HEK293 (cell line): ENCODE measurements around the gene ATPAF2.

ENCODE experiments used
- CTCF ChIA-PET: fragments of 350-600 bp; formaldehyde crosslinking; extraction: SDS; loops from one replicate; lab custom pipeline; 2021; ENCODE audit warnings: antibody characterized with exemption; lab: Yijun Ruan, JAX
- POLR2A ChIA-PET: fragments of 300-600 bp; formaldehyde crosslinking; extraction: SDS; loops from one replicate; lab custom pipeline; 2020; ENCODE audit warnings: antibody characterized with exemption, inconsistent platforms; lab: Yijun Ruan, JAX
- H3K27ac ChIP-seq: fragments of 200-500 bp; sonication (Bioruptor generic); 2 replicates; pipeline ENCODE4 v1.5.1; 2014; ENCODE audit warnings: low read depth, low read length, control low read depth, inconsistent platforms; ENCODE audit errors: extremely low read depth
- H3K36me3 ChIP-seq, 2 experiments: fragments of 200-500 bp in 1 of 2; sonication (Bioruptor generic) in 1 of 2; 1 replicate in 1 of 2; 2 replicates in 1 of 2; pipeline ENCODE4 v1.5.1; 2014 to 2017; ENCODE audit warnings: inconsistent platforms in 2 of 2, low read length in 2 of 2; ENCODE audit not compliant: control insufficient read depth in 2 of 2, insufficient read depth in 1 of 2
- H3K4me1 ChIP-seq: fragments of 200-500 bp; sonication (Bioruptor generic); 2 replicates; pipeline ENCODE4 v1.5.1; 2014; ENCODE audit warnings: mild to moderate bottlenecking, low read length, inconsistent platforms; ENCODE audit not compliant: control insufficient read depth, insufficient read depth
- H3K4me3 ChIP-seq: 2 replicates; pipeline ENCODE4 v1.5.1; 2011; ENCODE audit warnings: low read depth, mild to moderate bottlenecking, control low read depth, low read length, moderate library complexity
- H3K9me3 ChIP-seq: fragments of 200-500 bp; sonication (Bioruptor generic); 2 replicates; pipeline ENCODE4 v1.5.1; 2014; ENCODE audit warnings: low read depth, low read length, inconsistent platforms; ENCODE audit not compliant: control insufficient read depth, insufficient read depth
- BCL11B ChIP-seq: fragments of 450-650 bp; formaldehyde crosslinking; IDR thresholded peaks from 2 replicates; pipeline ENCODE4 v1.5.1; 2016; ENCODE audit warnings: low read depth, missing biosample characterization, missing genetic modification characterization
- CTCF ChIP-seq: fragments of 450-650 bp; formaldehyde crosslinking; IDR thresholded peaks from 2 replicates; pipeline ENCODE4 v1.5.1; 2016; ENCODE audit warnings: missing biosample characterization, missing genetic modification characterization
- SCRT2 ChIP-seq: fragments of 450-650 bp; formaldehyde crosslinking; IDR thresholded peaks from 2 replicates; pipeline ENCODE4 v1.5.1; 2016; ENCODE audit warnings: missing biosample characterization, missing genetic modification characterization
- SP2 ChIP-seq: fragments of 450-650 bp; formaldehyde crosslinking; IDR thresholded peaks from 2 replicates; pipeline ENCODE4 v1.5.1; 2016; ENCODE audit warnings: missing biosample characterization, missing genetic modification characterization
- ZBTB20 ChIP-seq: fragments of 450-650 bp; formaldehyde crosslinking; IDR thresholded peaks from 2 replicates; pipeline ENCODE4 v1.5.1; 2016; ENCODE audit warnings: missing biosample characterization, missing genetic modification characterization
- ZNF114 ChIP-seq: fragments of 450-650 bp; formaldehyde crosslinking; IDR thresholded peaks from 2 replicates; pipeline ENCODE4 v1.5.0; 2017; ENCODE audit warnings: missing biosample characterization, missing genetic modification characterization
- ZNF157 ChIP-seq: fragments of 450-650 bp; formaldehyde crosslinking; IDR thresholded peaks from 2 replicates; pipeline ENCODE4 v1.5.1; 2016; ENCODE audit warnings: missing biosample characterization, missing genetic modification characterization
- ZNF274 ChIP-seq, 2 experiments: fragments of 200-500 bp in 1 of 2; fragments of 450-650 bp in 1 of 2; sonication (Bioruptor generic) in 1 of 2; formaldehyde crosslinking in 1 of 2; IDR thresholded peaks; 2 replicates each; pipeline versions ENCODE4 v1.5.1 to v1.6.1; 2014 to 2016; ENCODE audit warnings: borderline replicate concordance in 1 of 2, inconsistent platforms in 1 of 2, low read length in 1 of 2, missing biosample characterization in 1 of 2, missing genetic modification characterization in 1 of 2
- ZNF423 ChIP-seq: fragments of 450-650 bp; formaldehyde crosslinking; IDR thresholded peaks from 2 replicates; pipeline ENCODE4 v1.5.1; 2016; ENCODE audit warnings: missing biosample characterization, missing genetic modification characterization
- ZNF48 ChIP-seq: fragments of 450-650 bp; formaldehyde crosslinking; IDR thresholded peaks from 2 replicates; pipeline ENCODE4 v1.5.1; 2016; ENCODE audit warnings: missing biosample characterization, missing genetic modification characterization
- ZNF501 ChIP-seq: fragments of 450-650 bp; formaldehyde crosslinking; IDR thresholded peaks from 2 replicates; pipeline ENCODE4 v1.5.1; 2016; ENCODE audit warnings: missing biosample characterization, missing genetic modification characterization
- ZNF514 ChIP-seq: fragments of 450-650 bp; formaldehyde crosslinking; IDR thresholded peaks from 2 replicates; pipeline ENCODE4 v1.5.1; 2016; ENCODE audit warnings: missing biosample characterization, missing genetic modification characterization
- ZNF561 ChIP-seq: fragments of 450-650 bp; IDR thresholded peaks from 2 replicates; pipeline ENCODE4 v1.5.1; 2018; ENCODE audit warnings: missing biosample characterization, missing genetic modification characterization, borderline replicate concordance
- ZNF660 ChIP-seq: fragments of 450-650 bp; IDR thresholded peaks from 2 replicates; pipeline ENCODE4 v1.5.1; 2018; ENCODE audit warnings: missing biosample characterization, mild to moderate bottlenecking, missing genetic modification characterization
- ZNF747 ChIP-seq: fragments of 450-650 bp; formaldehyde crosslinking; IDR thresholded peaks from 2 replicates; pipeline ENCODE4 v1.5.1; 2016; ENCODE audit warnings: missing biosample characterization, missing genetic modification characterization
- ZSCAN30 ChIP-seq: fragments of 450-650 bp; IDR thresholded peaks from 2 replicates; pipeline ENCODE4 v1.5.1; 2018; ENCODE audit warnings: missing biosample characterization, mild to moderate bottlenecking, missing genetic modification characterization, moderate library complexity
- TF ChIP-seq, protein P1 (sequence below): fragments of 450-650 bp; formaldehyde crosslinking; IDR thresholded peaks from 2 replicates; pipeline ENCODE4 v1.5.1; 2016; ENCODE audit warnings: missing biosample characterization, missing genetic modification characterization
- TF ChIP-seq, protein P2 (sequence below): fragments of 450-650 bp; formaldehyde crosslinking; IDR thresholded peaks from 2 replicates; pipeline ENCODE4 v1.5.1; 2016; ENCODE audit warnings: missing biosample characterization, missing genetic modification characterization
- TF ChIP-seq, protein P3 (sequence below): fragments of 450-650 bp; formaldehyde crosslinking; IDR thresholded peaks from 2 replicates; pipeline ENCODE4 v1.5.1; 2016; ENCODE audit warnings: missing biosample characterization, missing genetic modification characterization
- TF ChIP-seq, protein P4 (sequence below): fragments of 450-650 bp; formaldehyde crosslinking; IDR thresholded peaks from 2 replicates; pipeline ENCODE4 v1.5.1; 2016; ENCODE audit warnings: missing biosample characterization, missing genetic modification characterization
- TF ChIP-seq, protein P5 (sequence below): fragments of 450-650 bp; formaldehyde crosslinking; IDR thresholded peaks from 2 replicates; pipeline ENCODE4 v1.5.1; 2016; ENCODE audit warnings: missing biosample characterization, missing genetic modification characterization
- TF ChIP-seq, protein P6 (sequence below): sonication (generic); formaldehyde crosslinking; IDR thresholded peaks from 2 replicates; pipeline ENCODE4 v1.8.1; 2022; ENCODE audit warnings: mild to moderate bottlenecking, moderate library complexity, missing genetic modification reagents

ATPAF2 gene

GRCh38 chr17:18040261-18040858 lies 1.4 kb upstream of the ATPAF2 start (continued):
- TF ChIP-seq, protein P1, sequence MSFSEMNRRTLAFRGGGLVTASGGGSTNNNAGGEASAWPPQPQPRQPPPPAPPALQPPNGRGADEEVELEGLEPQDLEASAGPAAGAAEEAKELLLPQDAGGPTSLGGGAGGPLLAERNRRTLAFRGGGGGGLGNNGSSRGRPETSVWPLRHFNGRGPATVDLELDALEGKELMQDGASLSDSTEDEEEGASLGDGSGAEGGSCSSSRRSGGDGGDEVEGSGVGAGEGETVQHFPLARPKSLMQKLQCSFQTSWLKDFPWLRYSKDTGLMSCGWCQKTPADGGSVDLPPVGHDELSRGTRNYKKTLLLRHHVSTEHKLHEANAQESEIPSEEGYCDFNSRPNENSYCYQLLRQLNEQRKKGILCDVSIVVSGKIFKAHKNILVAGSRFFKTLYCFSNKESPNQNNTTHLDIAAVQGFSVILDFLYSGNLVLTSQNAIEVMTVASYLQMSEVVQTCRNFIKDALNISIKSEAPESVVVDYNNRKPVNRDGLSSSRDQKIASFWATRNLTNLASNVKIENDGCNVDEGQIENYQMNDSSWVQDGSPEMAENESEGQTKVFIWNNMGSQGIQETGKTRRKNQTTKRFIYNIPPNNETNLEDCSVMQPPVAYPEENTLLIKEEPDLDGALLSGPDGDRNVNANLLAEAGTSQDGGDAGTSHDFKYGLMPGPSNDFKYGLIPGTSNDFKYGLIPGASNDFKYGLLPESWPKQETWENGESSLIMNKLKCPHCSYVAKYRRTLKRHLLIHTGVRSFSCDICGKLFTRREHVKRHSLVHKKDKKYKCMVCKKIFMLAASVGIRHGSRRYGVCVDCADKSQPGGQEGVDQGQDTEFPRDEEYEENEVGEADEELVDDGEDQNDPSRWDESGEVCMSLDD (tag by site-specific recombination): no peak
- TF ChIP-seq ZNF514 (tag by site-specific recombination) (no peak), ZNF48 (tag by site-specific recombination) (no peak), ZBTB20 (tag by site-specific recombination) (peak; percentile 86), SCRT2 (tag by site-specific recombination) (no peak), ZNF114 (tag by site-specific recombination) (no peak), BCL11B (tag by site-specific recombination) (no peak), ZNF157 (tag by site-specific recombination) (no peak), ZNF501 (no peak)
- TF ChIP-seq, protein P2, sequence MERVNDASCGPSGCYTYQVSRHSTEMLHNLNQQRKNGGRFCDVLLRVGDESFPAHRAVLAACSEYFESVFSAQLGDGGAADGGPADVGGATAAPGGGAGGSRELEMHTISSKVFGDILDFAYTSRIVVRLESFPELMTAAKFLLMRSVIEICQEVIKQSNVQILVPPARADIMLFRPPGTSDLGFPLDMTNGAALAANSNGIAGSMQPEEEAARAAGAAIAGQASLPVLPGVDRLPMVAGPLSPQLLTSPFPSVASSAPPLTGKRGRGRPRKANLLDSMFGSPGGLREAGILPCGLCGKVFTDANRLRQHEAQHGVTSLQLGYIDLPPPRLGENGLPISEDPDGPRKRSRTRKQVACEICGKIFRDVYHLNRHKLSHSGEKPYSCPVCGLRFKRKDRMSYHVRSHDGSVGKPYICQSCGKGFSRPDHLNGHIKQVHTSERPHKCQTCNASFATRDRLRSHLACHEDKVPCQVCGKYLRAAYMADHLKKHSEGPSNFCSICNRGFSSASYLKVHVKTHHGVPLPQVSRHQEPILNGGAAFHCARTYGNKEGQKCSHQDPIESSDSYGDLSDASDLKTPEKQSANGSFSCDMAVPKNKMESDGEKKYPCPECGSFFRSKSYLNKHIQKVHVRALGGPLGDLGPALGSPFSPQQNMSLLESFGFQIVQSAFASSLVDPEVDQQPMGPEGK (tag by site-specific recombination): 0 out of 2 replicates have a peak, but pooled peaks have one; percentile 15
- TF ChIP-seq, protein P3, sequence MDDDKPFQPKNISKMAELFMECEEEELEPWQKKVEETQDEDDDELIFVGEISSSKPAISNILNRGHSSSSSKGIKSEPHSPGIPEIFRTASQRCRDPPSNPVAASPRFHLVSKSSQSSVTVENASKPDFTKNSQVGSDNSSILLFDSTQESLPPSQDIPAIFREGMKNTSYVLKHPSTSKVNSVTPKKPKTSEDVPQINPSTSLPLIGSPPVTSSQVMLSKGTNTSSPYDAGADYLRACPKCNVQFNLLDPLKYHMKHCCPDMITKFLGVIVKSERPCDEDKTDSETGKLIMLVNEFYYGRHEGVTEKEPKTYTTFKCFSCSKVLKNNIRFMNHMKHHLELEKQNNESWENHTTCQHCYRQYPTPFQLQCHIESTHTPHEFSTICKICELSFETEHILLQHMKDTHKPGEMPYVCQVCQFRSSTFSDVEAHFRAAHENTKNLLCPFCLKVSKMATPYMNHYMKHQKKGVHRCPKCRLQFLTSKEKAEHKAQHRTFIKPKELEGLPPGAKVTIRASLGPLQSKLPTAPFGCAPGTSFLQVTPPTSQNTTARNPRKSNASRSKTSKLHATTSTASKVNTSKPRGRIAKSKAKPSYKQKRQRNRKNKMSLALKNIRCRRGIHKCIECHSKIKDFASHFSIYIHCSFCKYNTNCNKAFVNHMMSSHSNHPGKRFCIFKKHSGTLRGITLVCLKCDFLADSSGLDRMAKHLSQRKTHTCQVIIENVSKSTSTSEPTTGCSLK: no peak
- TF ChIP-seq, protein P4, sequence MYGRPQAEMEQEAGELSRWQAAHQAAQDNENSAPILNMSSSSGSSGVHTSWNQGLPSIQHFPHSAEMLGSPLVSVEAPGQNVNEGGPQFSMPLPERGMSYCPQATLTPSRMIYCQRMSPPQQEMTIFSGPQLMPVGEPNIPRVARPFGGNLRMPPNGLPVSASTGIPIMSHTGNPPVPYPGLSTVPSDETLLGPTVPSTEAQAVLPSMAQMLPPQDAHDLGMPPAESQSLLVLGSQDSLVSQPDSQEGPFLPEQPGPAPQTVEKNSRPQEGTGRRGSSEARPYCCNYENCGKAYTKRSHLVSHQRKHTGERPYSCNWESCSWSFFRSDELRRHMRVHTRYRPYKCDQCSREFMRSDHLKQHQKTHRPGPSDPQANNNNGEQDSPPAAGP (tag by site-specific recombination): no peak
- TF ChIP-seq, all 188 proteins: peak for 8

DNA sequence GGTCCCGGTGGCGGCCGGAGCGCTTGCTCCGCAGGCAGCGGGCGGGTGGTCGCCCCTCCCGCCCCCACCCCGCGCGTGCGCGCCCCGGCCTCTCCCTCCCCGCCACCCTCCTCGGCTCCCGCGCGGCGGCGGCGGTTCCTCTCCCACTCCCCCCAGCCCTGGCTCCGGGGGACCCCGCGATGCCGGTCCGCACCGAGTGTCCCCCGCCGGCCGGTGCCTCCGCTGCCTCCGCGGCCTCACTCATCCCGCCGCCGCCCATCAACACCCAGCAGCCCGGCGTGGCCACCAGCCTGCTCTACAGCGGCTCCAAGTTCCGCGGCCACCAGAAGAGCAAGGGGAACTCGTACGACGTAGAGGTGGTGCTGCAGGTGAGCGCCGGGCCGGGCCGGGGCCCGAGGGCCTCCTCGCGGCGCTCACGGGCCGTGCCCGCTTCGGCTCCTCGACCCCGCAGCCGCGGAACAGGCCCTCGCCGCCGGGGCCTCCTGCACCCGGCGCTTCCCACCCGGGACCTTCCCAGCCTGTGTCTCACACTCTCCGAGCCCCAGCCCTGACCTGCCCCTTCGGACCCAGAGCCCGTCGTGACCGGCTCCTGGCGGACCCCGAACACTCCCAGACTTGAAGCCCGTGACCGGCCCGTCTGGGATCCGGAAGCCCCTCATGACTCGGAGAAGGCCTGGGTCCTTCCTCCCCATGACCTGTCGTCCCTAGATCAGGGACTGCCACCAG lies 730 bp upstream of the ATPAF2 start:
- Histone ChIP-seq H3K27ac (peak overlapping the region; percentile 83), H3K9me3 (no peaks in the 10 kb centered on the region), H3K36me3 (peaks cover 4 to 9% of the 10 kb centered on the region in 2 experiments), H3K4me1 (peaks cover 25% of the 10 kb centered on the region), H3K4me3 (peak overlapping the region; percentile 90)
- ChIA-PET POLR2A (interaction anchor here (1.0 kb wide), 1 partner anchor 33 kb away, joined by 3 read pairs; no protein-coding TSS in a partner anchor), CTCF (interaction anchor here (0.6 kb wide), 1 partner anchor 1970 kb away, joined by 3 read pairs; no protein-coding TSS in a partner anchor)
- TF ChIP-seq ZNF423 (tag by site-specific recombination): no peak
- TF ChIP-seq ZNF660 (tag by site-specific recombination): peak; percentile 81; the same call in 1 of the 2 replicates
- no peak for TF ChIP-seq ZNF747 (tag by site-specific recombination)
- peak; percentile 68 for TF ChIP-seq ZSCAN30 (tag by site-specific recombination)
- TF ChIP-seq CTCF (tag by site-specific recombination): 0 out of 2 replicates have a peak, but pooled peaks have one; percentile 19
- TF ChIP-seq, protein P5, sequence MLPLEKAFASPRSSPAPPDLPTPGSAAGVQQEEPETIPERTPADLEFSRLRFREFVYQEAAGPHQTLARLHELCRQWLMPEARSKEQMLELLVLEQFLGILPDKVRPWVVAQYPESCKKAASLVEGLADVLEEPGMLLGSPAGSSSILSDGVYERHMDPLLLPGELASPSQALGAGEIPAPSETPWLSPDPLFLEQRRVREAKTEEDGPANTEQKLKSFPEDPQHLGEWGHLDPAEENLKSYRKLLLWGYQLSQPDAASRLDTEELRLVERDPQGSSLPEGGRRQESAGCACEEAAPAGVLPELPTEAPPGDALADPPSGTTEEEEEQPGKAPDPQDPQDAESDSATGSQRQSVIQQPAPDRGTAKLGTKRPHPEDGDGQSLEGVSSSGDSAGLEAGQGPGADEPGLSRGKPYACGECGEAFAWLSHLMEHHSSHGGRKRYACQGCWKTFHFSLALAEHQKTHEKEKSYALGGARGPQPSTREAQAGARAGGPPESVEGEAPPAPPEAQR: no peak
- TF ChIP-seq ZNF274 (IDR thresholded peaks at IDR 0.05; ENCODE audit: low read length): no peak
- no peak for TF ChIP-seq ZNF274 (tag by site-specific recombination; IDR thresholded peaks at IDR 0.05; ENCODE audit: borderline replicate concordance)
- 0 out of 2 replicates have a peak, but pooled peaks have one; percentile 59 for TF ChIP-seq ZNF561 (tag by site-specific recombination)
- TF ChIP-seq, protein P6, sequence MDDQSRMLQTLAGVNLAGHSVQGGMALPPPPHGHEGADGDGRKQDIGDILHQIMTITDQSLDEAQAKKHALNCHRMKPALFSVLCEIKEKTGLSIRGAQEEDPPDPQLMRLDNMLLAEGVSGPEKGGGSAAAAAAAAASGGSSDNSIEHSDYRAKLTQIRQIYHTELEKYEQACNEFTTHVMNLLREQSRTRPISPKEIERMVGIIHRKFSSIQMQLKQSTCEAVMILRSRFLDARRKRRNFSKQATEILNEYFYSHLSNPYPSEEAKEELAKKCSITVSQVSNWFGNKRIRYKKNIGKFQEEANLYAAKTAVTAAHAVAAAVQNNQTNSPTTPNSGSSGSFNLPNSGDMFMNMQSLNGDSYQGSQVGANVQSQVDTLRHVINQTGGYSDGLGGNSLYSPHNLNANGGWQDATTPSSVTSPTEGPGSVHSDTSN (CRISPR knock-in tag): peak; percentile 79; the same call in 1 of the 2 replicates
- peak; percentile 24; the same call in 1 of the 2 replicates for TF ChIP-seq SP2
